Suprapubic skin (tissue), 4 donors: ENCODE measurements around the gene SAMD4B. TPM values are rescaled to one million over a fixed set of nuclear protein-coding genes. Genes with fewer than 3 reads are reported as not detected.

Experiments used
- DNase-seq, 2 donors: peaks; one replicate each; pipeline ENCODE4 v3.0.0-alpha.2; 2019; ENCODE audit warnings: low spot score in 2 of 2
- H3K27ac ChIP-seq: fragments of 200-600 bp; sonication (generic); one replicate; pipeline ENCODE4 v1.5.1; 2019
- H3K27me3 ChIP-seq: fragments of 200-600 bp; sonication (generic); one replicate; pipeline ENCODE4 v1.5.1; 2019
- H3K36me3 ChIP-seq: fragments of 200-600 bp; sonication (generic); one replicate; pipeline ENCODE4 v1.5.1; 2019
- H3K4me1 ChIP-seq: fragments of 200-600 bp; sonication (generic); one replicate; pipeline ENCODE4 v1.5.1; 2019
- H3K4me3 ChIP-seq: fragments of 200-600 bp; sonication (generic); one replicate; pipeline ENCODE4 v1.5.1; 2019; ENCODE audit warnings: mild to moderate bottlenecking
- H3K9me3 ChIP-seq: fragments of 200-600 bp; sonication (generic); one replicate; pipeline ENCODE4 v1.5.1; 2019
- CTCF ChIP-seq, 2 donors: fragments of 200-600 bp in 1 of 2; fragments of 450-650 bp in 1 of 2; sonication (generic) in 1 of 2; IDR thresholded peaks; one replicate each; pipeline ENCODE4 v1.5.1; 2016 to 2019; ENCODE audit warnings: antibody characterized with exemption in 2 of 2, mild to moderate bottlenecking in 1 of 2, moderate library complexity in 1 of 2
- EP300 ChIP-seq: sonication (generic); formaldehyde crosslinking; IDR thresholded peaks from one replicate; pipeline ENCODE4 v1.6.1; 2017; ENCODE audit warnings: antibody characterized with exemption
- POLR2A ChIP-seq, 2 donors: fragments of 450-650 bp; IDR thresholded peaks; one replicate each; pipeline ENCODE4 v1.6.1; 2017; ENCODE audit warnings: antibody characterized with exemption in 2 of 2, mild to moderate bottlenecking in 2 of 2, moderate library complexity in 2 of 2
- POLR2AphosphoS5 ChIP-seq, 3 donors: sonication (generic); formaldehyde crosslinking; IDR thresholded peaks; one replicate each; pipeline ENCODE4 v1.6.1; 2017; ENCODE audit warnings: antibody characterized with exemption in 3 of 3
- WGBS: methylation state at CpG from one replicate; pipeline ENCODE4 v1.1.5; 2018; 5-methylcytosine and 5-hydroxymethylcytosine counted together
- total RNA-seq, 4 donors: library from RNA; depleted of rRNA; stranded (reverse); fragments of >200 nt; gene quantifications; one replicate each; pipeline ENCODE4 v1.1.0, GENCODE V29; 2016

The SAMD4B gene
- total RNA-seq, 4 donors from 2014 or later, result 104 to 166 (median 113) TPM

DNA sequence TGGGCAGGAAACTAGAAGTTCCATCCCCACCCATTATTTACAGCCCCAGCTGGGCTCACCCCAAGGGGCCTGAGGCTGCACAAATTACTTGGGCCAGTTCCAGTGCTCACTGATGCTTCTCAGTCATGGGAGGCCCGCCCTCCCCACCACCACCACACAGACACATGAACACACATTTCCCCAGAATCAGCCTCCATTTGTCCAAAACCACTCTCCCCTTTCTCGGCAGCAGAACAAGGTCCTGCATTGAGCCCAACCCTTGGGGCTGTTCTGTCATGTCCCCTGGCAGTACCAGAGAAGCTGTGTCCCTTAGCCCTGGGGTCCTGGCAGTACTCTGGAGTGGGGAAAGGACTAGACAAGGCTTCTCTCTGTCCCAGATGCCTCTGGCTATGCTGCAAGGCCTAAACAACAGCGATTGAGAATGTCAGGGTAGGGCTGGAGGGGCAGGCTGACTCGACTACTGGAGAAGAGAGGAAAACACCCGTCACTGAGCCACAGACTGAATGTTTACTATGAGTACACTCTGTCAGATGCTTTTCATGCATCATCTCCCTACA, 21.8 kb downstream of the SAMD4B start:
- peak overlapping the region; percentile 78 for H3K27ac ChIP-seq

GRCh38 chr19:39365531-39365930, 23.3 kb downstream of the SAMD4B start:
- Histone ChIP-seq H3K9me3 (no peaks in the 10 kb centered on the region), H3K36me3 (peaks cover 35% of the 10 kb centered on the region), H3K27ac (peak overlapping the region; percentile 78), H3K27me3 (no peaks in the 10 kb centered on the region), H3K4me3 (no peak overlapping the region), H3K4me1 (peaks cover 39% of the 10 kb centered on the region)
- no peak for DNase-seq
- WGBS, result 93% methylated on average over 1 of the region's 1 CpG
- no peak for TF ChIP-seq CTCF (IDR thresholded peaks at IDR 0.05)
- TF ChIP-seq POLR2AphosphoS5 (IDR thresholded peaks at IDR 0.05), result no peak
- TF ChIP-seq POLR2A (IDR thresholded peaks at IDR 0.05), result no peak
- no peak for TF ChIP-seq EP300

More for the DNA sequence above, 21.8 kb downstream of the SAMD4B start:
- 40% methylated on average over 5 of the region's 5 CpGs for WGBS
- Histone ChIP-seq H3K4me3 (no peak overlapping the region), H3K36me3 (peaks cover 35% of the 10 kb centered on the region), H3K27me3 (no peaks in the 10 kb centered on the region), H3K9me3 (no peaks in the 10 kb centered on the region), H3K4me1 (peaks cover 39% of the 10 kb centered on the region)
- no peak for TF ChIP-seq POLR2A (IDR thresholded peaks at IDR 0.05)
- no peak for TF ChIP-seq EP300
- TF ChIP-seq CTCF (IDR thresholded peaks at IDR 0.05), result no peak
- TF ChIP-seq POLR2AphosphoS5 (IDR thresholded peaks at IDR 0.05), result no peak
- DNase-seq, result no peak

- Histone ChIP-seq H3K27me3 (no peaks in the 10 kb centered on the region), H3K36me3 (peaks cover 39% of the 10 kb centered on the region)
- no peak for DNase-seq
Measured at GRCh38 chr19:39369200-39369599, 27.0 kb downstream of the SAMD4B start.

GRCh38 chr19:39370735-39371134, 28.5 kb downstream of the SAMD4B start:
- Histone ChIP-seq H3K9me3 (no peaks in the 10 kb centered on the region), H3K4me3 (no peak overlapping the region), H3K27me3 (no peaks in the 10 kb centered on the region), H3K27ac (peak overlapping the region; percentile 86), H3K36me3 (peaks cover 43% of the 10 kb centered on the region), H3K4me1 (peaks cover 29% of the 10 kb centered on the region)
- DNase-seq, result no peak
- TF ChIP-seq POLR2A (IDR thresholded peaks at IDR 0.05), result no peak
- no peak for TF ChIP-seq POLR2AphosphoS5 (IDR thresholded peaks at IDR 0.05)
- TF ChIP-seq EP300, result no peak
- no peak for TF ChIP-seq CTCF (IDR thresholded peaks at IDR 0.05)
- 83% methylated on average over 5 of the region's 5 CpGs for WGBS

More at GRCh38 chr19:39369200-39369599, 27.0 kb downstream of the SAMD4B start:
- TF ChIP-seq EP300 (no peak), CTCF (IDR thresholded peaks at IDR 0.05) (no peak), POLR2A (IDR thresholded peaks at IDR 0.05) (no peak), POLR2AphosphoS5 (IDR thresholded peaks at IDR 0.05) (no peak)
- Histone ChIP-seq H3K4me3 (no peak overlapping the region), H3K27ac (no peak overlapping the region), H3K4me1 (peaks cover 37% of the 10 kb centered on the region), H3K9me3 (no peaks in the 10 kb centered on the region)
- 81% methylated on average over 2 of the region's 2 CpGs for WGBS

- peaks cover 54% of the 10 kb centered on the region for H3K36me3 ChIP-seq
- TF ChIP-seq CTCF (IDR thresholded peaks at IDR 0.05) (no peak), POLR2AphosphoS5 (IDR thresholded peaks at IDR 0.05) (peak in 1 of 3 donors; percentile 45), POLR2A (IDR thresholded peaks at IDR 0.05) (no peak), EP300 (no peak)
- H3K9me3 ChIP-seq, result no peaks in the 10 kb centered on the region
- whole genome bisulfite sequencing, result 45% methylated on average over 8 of the region's 8 CpGs
- peak overlapping the region; percentile 86 for H3K27ac ChIP-seq
- H3K4me3 ChIP-seq, result no peak overlapping the region
- peaks cover 29% of the 10 kb centered on the region for H3K4me1 ChIP-seq
- DNase-seq, result peak; percentile 88 to 93
- no peaks in the 10 kb centered on the region for H3K27me3 ChIP-seq
Measured at GRCh38 chr19:39372047-39372802, 30.0 kb downstream of the SAMD4B start.
